Measurements from ENCODE around the gene IL15RA. TPM values are rescaled to one million over a fixed set of nuclear protein-coding genes. Genes with fewer than 3 reads are reported as not detected.

Gene IL15RA
- total and polyA plus RNA-seq, 2 donors (not counting 3 experiments of a cell fraction or from before 2014, with no cell fraction given) = 18.8 to 20.6 TPM

GRCh38 chr10:5940807-5941218 lies 36.5 kb downstream of the IL15RA start:
- DNase-seq (ENCODE audit: low read depth, low spot score) = no peak
- Histone ChIP-seq H4K20me1 (replicated peaks; ENCODE audit: control insufficient read depth, extremely low read depth, insufficient read depth, low read length) (no peaks in the 10 kb centered on the region), H3K4me1 (ENCODE audit: control insufficient read depth, extremely low read depth, insufficient read depth, low read length) (peaks cover 36% of the 10 kb centered on the region), H3K79me2 (ENCODE audit: control insufficient read depth, insufficient read depth, low read length) (no peaks in the 10 kb centered on the region), H3K27ac (ENCODE audit: insufficient read depth, low read depth, low read length) (no peak overlapping the region), H3K9me3 (replicated peaks; ENCODE audit: control insufficient read depth, insufficient read depth, low read length) (no peaks in the 10 kb centered on the region), H3K36me3 (ENCODE audit: control insufficient read depth in 2 of 2, extremely low read depth in 1 of 2, insufficient read depth in 2 of 2, low read length in 2 of 2) (peaks cover 4 to 23% of the 10 kb centered on the region in 2 experiments), H3K4me2 (ENCODE audit: insufficient read depth, low read length) (no peak overlapping the region), H3K9me1 (replicated peaks; ENCODE audit: control insufficient read depth, extremely low read depth, insufficient read depth, low read length) (no peaks in the 10 kb centered on the region), H2AFZ (ENCODE audit: low read depth, low read length) (no peak overlapping the region), H3K4me3 (replicated peaks in 1 of 3; ENCODE audit: insufficient read depth in 1 of 3, low read depth in 1 of 3, low read length in 3 of 3) (no peak overlapping the region), H3K27me3 (ENCODE audit: control insufficient read depth in 2 of 2, insufficient read depth in 2 of 2, low read length in 2 of 2) (no peaks in the 10 kb centered on the region), H3K9ac (replicated peaks; ENCODE audit: extremely low read depth, insufficient read depth, low read length) (no peak overlapping the region)
- no TSS peak for BruUV-seq (replicated peaks)
- TF ChIP-seq POLR2A (IDR thresholded peaks at IDR 0.05; ENCODE audit: low read depth, low read length) = no peak
- TF ChIP-seq EZH2 (IDR thresholded peaks at IDR 0.05; ENCODE audit: borderline replicate concordance, low read depth, low read length, severe bottlenecking) = no peak
- TF ChIP-seq JUN (IDR thresholded peaks at IDR 0.05; ENCODE audit: borderline replicate concordance, insufficient read depth, insufficient read length, low read depth) = no peak
- no peak for TF ChIP-seq FOS (IDR thresholded peaks at IDR 0.05; ENCODE audit: borderline replicate concordance, insufficient read depth, low read length)
- POLR2A ChIA-PET = no interaction called here
- intact Hi-C loops (cut with micrococcal nuclease) = no loop called here
- FAIRE-seq = no peak
- dilution Hi-C loops (cut with MboI; ENCODE audit: extremely low pct_ligation_motif_present, low sequenced_read_pairs) = no loop called here
- CTCF ChIA-PET = no interaction called here

GRCh38 chr10:5938291-5938690 lies 39.1 kb downstream of the IL15RA start:
- intact Hi-C loops (cut with micrococcal nuclease) = no loop called here
- H3K4me2 ChIP-seq (ENCODE audit: insufficient read depth, low read length) = no peak overlapping the region

More at GRCh38 chr10:5938291-5938690, 39.1 kb downstream of the IL15RA start:
- Histone ChIP-seq H3K4me3 (replicated peaks in 1 of 3; ENCODE audit: insufficient read depth in 1 of 3, low read depth in 1 of 3, low read length in 3 of 3) (no peak overlapping the region), H2AFZ (ENCODE audit: low read depth, low read length) (no peak overlapping the region), H3K27me3 (ENCODE audit: control insufficient read depth in 2 of 2, insufficient read depth in 2 of 2, low read length in 2 of 2) (no peaks in the 10 kb centered on the region), H3K9me3 (replicated peaks; ENCODE audit: control insufficient read depth, insufficient read depth, low read length) (no peaks in the 10 kb centered on the region), H3K79me2 (ENCODE audit: control insufficient read depth, insufficient read depth, low read length) (no peaks in the 10 kb centered on the region), H3K4me1 (ENCODE audit: control insufficient read depth, extremely low read depth, insufficient read depth, low read length) (peaks cover 14% of the 10 kb centered on the region), H3K9ac (replicated peaks; ENCODE audit: extremely low read depth, insufficient read depth, low read length) (no peak overlapping the region), H3K36me3 (ENCODE audit: control insufficient read depth in 2 of 2, extremely low read depth in 1 of 2, insufficient read depth in 2 of 2, low read length in 2 of 2) (peaks cover 10 to 26% of the 10 kb centered on the region in 2 experiments), H4K20me1 (replicated peaks; ENCODE audit: control insufficient read depth, extremely low read depth, insufficient read depth, low read length) (no peaks in the 10 kb centered on the region), H3K9me1 (replicated peaks; ENCODE audit: control insufficient read depth, extremely low read depth, insufficient read depth, low read length) (no peaks in the 10 kb centered on the region), H3K27ac (ENCODE audit: insufficient read depth, low read depth, low read length) (no peak overlapping the region)
- ChIA-PET POLR2A (no interaction called here), CTCF (no interaction called here)
- DNase-seq (ENCODE audit: low read depth, low spot score) (no peak), FAIRE-seq (no peak)
- dilution Hi-C loops (cut with MboI; ENCODE audit: extremely low pct_ligation_motif_present, low sequenced_read_pairs) = no loop called here
- no TSS peak for BruUV-seq (replicated peaks)
- TF ChIP-seq MAX (IDR thresholded peaks at IDR 0.05; ENCODE audit: insufficient read depth, insufficient read length) (no peak), EZH2 (IDR thresholded peaks at IDR 0.05; ENCODE audit: borderline replicate concordance, low read depth, low read length, severe bottlenecking) (no peak), POLR2AphosphoS5 (IDR thresholded peaks at IDR 0.05; ENCODE audit: insufficient read depth, low read depth, low read length) (no peak), MYC (IDR thresholded peaks at IDR 0.05; ENCODE audit: low read depth, low read length) (no peak), POLR2A (IDR thresholded peaks at IDR 0.05; ENCODE audit: low read depth, low read length) (no peak)

All from endothelial cell of umbilical vein (primary cell).